ENCODE data around the gene BRWD1.
"Not testable (repeated sequence)": the region's sequence is repeated elsewhere in the genome, so short reads cannot be mapped to it uniquely, and the experiment has no call there.

Gene BRWD1

GRCh38 chr21:39251326-39251725 lies 62.1 kb downstream of the BRWD1 start:
- TF ChIP-seq CTCF (IDR thresholded peaks at IDR 0.05; ENCODE audit: borderline replicate concordance, insufficient read depth, low read depth, low read length) = no peak
- no peak overlapping the region for H3K4me3 ChIP-seq (ENCODE audit: low read depth, low read length)

GRCh38 chr21:39238275-39238674 lies 75.2 kb downstream of the BRWD1 start:
- H3K4me3 ChIP-seq (ENCODE audit: low read depth, low read length) = no peak overlapping the region
- TF ChIP-seq CTCF (IDR thresholded peaks at IDR 0.05; ENCODE audit: borderline replicate concordance, insufficient read depth, low read depth, low read length) = no peak

GRCh38 chr21:39232861-39233291 lies 80.6 kb downstream of the BRWD1 start:
- no peak for TF ChIP-seq CTCF (IDR thresholded peaks at IDR 0.05; ENCODE audit: borderline replicate concordance, insufficient read depth, low read depth, low read length)
- no peak overlapping the region for H3K4me3 ChIP-seq (ENCODE audit: low read depth, low read length)

GRCh38 chr21:39224930-39225329 lies 88.5 kb downstream of the BRWD1 start:
- TF ChIP-seq CTCF (IDR thresholded peaks at IDR 0.05; ENCODE audit: borderline replicate concordance, insufficient read depth, low read depth, low read length) = no peak
- no peak overlapping the region for H3K4me3 ChIP-seq (ENCODE audit: low read depth, low read length)

GRCh38 chr21:39221997-39222486 lies 91.4 kb downstream of the BRWD1 start:
- no peak overlapping the region for H3K4me3 ChIP-seq (ENCODE audit: low read depth, low read length)
- no peak for TF ChIP-seq CTCF (IDR thresholded peaks at IDR 0.05; ENCODE audit: borderline replicate concordance, insufficient read depth, low read depth, low read length)

- H3K4me3 ChIP-seq (ENCODE audit: low read depth, low read length) = no peak overlapping the region
- no peak for TF ChIP-seq CTCF (IDR thresholded peaks at IDR 0.05; ENCODE audit: borderline replicate concordance, insufficient read depth, low read depth, low read length)
Observed at GRCh38 chr21:39221282-39221996, 92.0 kb downstream of the BRWD1 start.

GRCh38 chr21:39220875-39221274 lies 92.6 kb downstream of the BRWD1 start:
- H3K4me3 ChIP-seq (ENCODE audit: low read depth, low read length) = not testable (repeated sequence)
